ENCODE results near the gene JDP2.

GRCh38 chr14:75487155-75487671 is 59.4 kb downstream of the JDP2 start:
- TF ChIP-seq POLR2A (IDR thresholded peaks at IDR 0.05), result no peak
- TF ChIP-seq CTCF (IDR thresholded peaks at IDR 0.05), result no peak
